ENCODE measurements around the gene POLD1. TPM values are rescaled to one million over a fixed set of nuclear protein-coding genes. Genes with fewer than 3 reads are reported as not detected.

Gene POLD1
- total RNA-seq, 6 experiments from 2014 or later = 6.2 to 13.1 (median 9.2) TPM

DNA sequence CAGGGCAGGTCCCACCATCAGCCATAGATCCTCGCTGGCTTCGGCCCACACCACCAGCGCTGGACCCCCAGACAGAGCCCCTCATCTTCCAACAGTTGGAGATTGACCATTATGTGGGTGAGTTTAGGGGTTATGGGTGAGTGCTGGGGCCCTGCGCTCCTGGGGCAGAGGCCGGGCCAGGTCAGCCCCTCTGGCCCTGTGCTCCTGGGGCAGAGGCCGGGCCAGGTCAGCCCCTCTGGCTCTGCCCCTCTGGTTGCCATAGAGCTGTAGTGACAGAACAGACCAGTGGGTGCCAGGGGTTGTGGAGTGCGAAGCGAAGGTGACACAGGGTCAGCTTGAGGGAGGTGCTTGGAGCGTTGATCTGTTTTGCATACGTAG is 15.2 kb downstream of the POLD1 start:
- Histone ChIP-seq H3K27ac (no peak overlapping the region), H3K9me3 (no peaks in the 10 kb centered on the region), H3K27me3 (no peaks in the 10 kb centered on the region), H3K36me3 (no peaks in the 10 kb centered on the region), H3K4me3 (no peak overlapping the region), H3K4me1 (no peaks in the 10 kb centered on the region)
- peak in 1 of 4 donors; percentile 32 for ATAC-seq
- WGBS (ENCODE audit: insufficient coverage, low coverage, low lambda C conversion rate, missing lambda C conversion rate) = 90% methylated on average over 2 of the region's 10 CpGs
- DNase-seq = no peak
- no peak for TF ChIP-seq POLR2A (IDR thresholded peaks at IDR 0.05)
- no peak for TF ChIP-seq CTCF (IDR thresholded peaks at IDR 0.05)
- intact Hi-C loops (cut with DNase I) = no loop called here

DNA sequence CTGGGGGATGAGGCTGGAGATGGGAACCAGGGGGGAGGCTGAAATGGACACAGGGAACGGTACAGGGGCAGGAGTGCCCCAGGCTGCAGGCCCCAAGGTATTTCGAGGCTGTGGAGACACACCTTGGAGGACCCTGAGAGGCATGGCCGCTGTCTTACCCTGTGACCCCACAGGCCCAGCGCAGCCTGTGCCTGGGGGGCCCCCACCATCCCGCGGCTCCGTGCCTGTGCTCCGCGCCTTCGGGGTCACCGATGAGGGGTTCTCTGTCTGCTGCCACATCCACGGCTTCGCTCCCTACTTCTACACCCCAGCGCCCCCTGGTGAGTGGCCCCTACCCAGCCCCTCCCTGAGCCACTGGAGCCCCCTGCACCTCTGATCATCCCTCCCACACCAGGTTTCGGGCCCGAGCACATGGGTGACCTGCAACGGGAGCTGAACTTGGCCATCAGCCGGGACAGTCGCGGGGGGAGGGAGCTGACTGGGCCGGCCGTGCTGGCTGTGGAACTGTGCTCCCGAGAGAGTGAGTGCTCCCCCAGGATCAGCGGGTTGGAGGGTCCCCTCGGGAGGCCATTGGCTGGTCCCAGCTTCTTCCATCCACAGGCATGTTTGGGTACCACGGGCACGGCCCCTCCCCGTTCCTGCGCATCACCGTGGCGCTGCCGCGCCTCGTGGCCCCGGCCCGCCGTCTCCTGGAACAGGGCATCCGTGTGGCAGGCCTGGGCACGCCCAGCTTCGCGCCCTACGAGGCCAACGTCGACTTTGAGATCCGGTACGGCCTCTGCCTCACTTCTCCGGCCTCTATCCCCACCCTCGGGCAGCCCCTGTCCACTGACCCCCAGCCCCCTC is 17.7 kb downstream of the POLD1 start:
- ATAC-seq (no peak), DNase-seq (no peak)
- Histone ChIP-seq H3K27me3 (no peaks in the 10 kb centered on the region), H3K36me3 (no peaks in the 10 kb centered on the region), H3K27ac (no peak overlapping the region), H3K4me1 (no peaks in the 10 kb centered on the region), H3K9me3 (no peaks in the 10 kb centered on the region), H3K4me3 (no peak overlapping the region)
- no CpG with 5 or more reads among the region's 48 CpGs for WGBS (ENCODE audit: insufficient coverage, low coverage, low lambda C conversion rate, missing lambda C conversion rate)
- TF ChIP-seq CTCF (IDR thresholded peaks at IDR 0.05) (no peak), POLR2A (IDR thresholded peaks at IDR 0.05) (no peak)
- intact Hi-C loops (cut with DNase I) = no loop called here

DNA sequence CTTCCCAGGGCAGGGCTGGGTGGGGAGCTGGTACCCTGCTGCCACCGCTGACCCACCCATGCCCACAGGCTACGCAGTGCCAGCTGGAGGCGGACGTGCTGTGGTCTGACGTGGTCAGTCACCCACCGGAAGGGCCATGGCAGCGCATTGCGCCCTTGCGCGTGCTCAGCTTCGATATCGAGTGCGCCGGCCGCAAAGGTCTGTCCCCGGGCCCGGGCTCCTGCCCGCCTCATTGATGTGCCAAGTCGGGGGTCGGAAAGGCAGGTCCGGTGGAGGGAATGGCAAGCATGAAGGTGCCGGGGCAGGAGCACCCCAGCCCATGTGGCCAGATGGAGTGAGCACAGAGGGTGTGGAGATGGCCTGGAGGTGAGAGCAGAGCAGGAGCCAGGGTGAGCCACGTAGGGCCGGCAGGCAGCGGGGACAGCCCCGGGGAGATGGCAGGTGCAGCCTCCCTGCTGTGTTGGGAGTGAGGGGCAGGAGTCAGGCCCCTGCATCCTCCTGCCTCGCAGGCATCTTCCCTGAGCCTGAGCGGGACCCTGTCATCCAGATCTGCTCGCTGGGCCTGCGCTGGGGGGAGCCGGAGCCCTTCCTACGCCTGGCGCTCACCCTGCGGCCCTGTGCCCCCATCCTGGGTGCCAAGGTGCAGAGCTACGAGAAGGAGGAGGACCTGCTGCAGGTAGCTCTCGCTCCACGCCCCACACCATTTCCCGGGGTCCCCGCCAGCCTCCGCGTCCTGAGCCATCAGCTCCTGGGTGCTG is 18.6 kb downstream of the POLD1 start:
- no peaks in the 10 kb centered on the region for H3K9me3 ChIP-seq
- no peaks in the 10 kb centered on the region for H3K4me1 ChIP-seq
- WGBS (ENCODE audit: insufficient coverage, low coverage, low lambda C conversion rate, missing lambda C conversion rate) = 98% methylated on average over 8 of the region's 41 CpGs
- peak in 1 of 3 donors; percentile 43 for DNase-seq
- TF ChIP-seq POLR2A (IDR thresholded peaks at IDR 0.05) (no peak), CTCF (IDR thresholded peaks at IDR 0.05) (no peak)
- no peaks in the 10 kb centered on the region for H3K27me3 ChIP-seq
- H3K36me3 ChIP-seq = no peaks in the 10 kb centered on the region
- H3K4me3 ChIP-seq = no peak overlapping the region
- intact Hi-C loops (cut with DNase I) = no loop called here
- no peak for ATAC-seq
- no peak overlapping the region for H3K27ac ChIP-seq

GRCh38 chr19:50406156-50406820 is 22.1 kb downstream of the POLD1 start:
- TF ChIP-seq POLR2A (IDR thresholded peaks at IDR 0.05) (no peak), CTCF (IDR thresholded peaks at IDR 0.05) (no peak)
- Histone ChIP-seq H3K27me3 (no peaks in the 10 kb centered on the region), H3K27ac (no peak overlapping the region), H3K9me3 (no peaks in the 10 kb centered on the region), H3K4me3 (no peak overlapping the region), H3K36me3 (no peaks in the 10 kb centered on the region), H3K4me1 (no peaks in the 10 kb centered on the region)
- DNase-seq = peak in 1 of 3 donors; percentile 43
- WGBS (ENCODE audit: insufficient coverage, low coverage, low lambda C conversion rate, missing lambda C conversion rate) = 66% methylated on average over 7 of the region's 22 CpGs
- no peak for ATAC-seq
- intact Hi-C loops (cut with DNase I) = no loop called here

All from right lobe of liver (tissue), 6 donors.